ENCODE data around the gene SNX30. TPM values are rescaled to one million over a fixed set of nuclear protein-coding genes. Genes with fewer than 3 reads are reported as not detected.

Gene SNX30
- total and polyA plus RNA-seq, 4 donors = 18.1 to 31.8 (median 22.1) TPM

DNA sequence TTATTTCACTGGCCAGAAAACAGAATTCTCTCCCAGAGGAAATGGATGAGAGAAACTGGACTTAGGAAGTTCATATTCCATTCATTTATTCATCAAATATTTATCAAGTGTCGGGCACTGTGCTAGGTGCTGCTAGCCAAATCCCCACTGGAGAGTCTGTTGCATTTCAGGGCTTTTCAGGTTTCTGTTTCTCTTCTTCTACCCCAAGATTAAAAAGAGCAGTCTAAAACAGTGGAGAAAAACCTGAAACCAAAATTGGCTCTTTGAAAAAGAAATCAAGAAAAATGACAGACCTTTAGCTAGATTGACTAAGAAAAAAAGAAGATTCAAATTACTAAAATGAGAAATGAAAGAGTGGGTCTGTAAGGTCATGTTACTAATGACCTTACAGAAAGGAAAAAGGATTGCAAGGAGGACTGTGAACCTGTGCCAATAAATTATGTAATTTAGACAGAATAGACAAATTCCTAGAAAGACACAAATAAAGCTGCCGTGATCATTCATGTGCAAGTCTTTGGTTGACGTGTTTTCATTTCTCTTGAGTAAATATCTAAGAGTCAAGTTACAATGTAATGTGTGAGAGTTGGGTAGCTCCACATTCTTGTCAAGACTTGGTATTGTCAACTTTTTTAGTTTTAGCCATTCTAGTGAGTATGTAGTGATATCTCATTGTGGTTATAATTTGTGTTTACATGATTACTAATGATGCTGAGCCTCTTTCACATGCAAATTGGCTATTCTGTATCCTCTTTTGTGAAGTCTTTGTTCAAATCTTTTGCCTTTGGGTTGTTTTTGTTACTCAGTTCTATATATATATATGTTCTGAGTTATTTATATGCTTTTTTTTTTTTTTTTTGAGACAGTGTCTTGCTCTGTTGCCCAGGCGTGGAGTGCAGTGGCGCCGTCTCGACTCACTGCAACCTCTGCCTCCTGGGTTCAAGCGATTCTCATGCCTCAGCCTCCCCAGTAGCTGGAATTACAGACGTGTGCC is 23.7 kb downstream of the SNX30 start:
- H3K27me3 ChIP-seq (ENCODE audit: control insufficient read depth, insufficient read depth, low read length) = no peaks in the 10 kb centered on the region
- H3K9me3 ChIP-seq (ENCODE audit: control insufficient read depth, insufficient read depth, low read length) = no peaks in the 10 kb centered on the region
- WGBS (ENCODE audit: insufficient coverage) = 76% methylated on average over 3 of the region's 9 CpGs
- H3K27ac ChIP-seq (ENCODE audit: low read depth, low read length) = no peak overlapping the region
- no peak for DNase-seq (ENCODE audit: low read depth in 4 of 6, low spot score in 6 of 6)
- no peaks in the 10 kb centered on the region for H3K36me3 ChIP-seq (ENCODE audit: control insufficient read depth, insufficient read depth, low read length)
- H3K4me1 ChIP-seq (ENCODE audit: control insufficient read depth, insufficient read depth, low read length) = no peaks in the 10 kb centered on the region
- no peak overlapping the region for H3K4me3 ChIP-seq (ENCODE audit: low read depth, low read length)

DNA sequence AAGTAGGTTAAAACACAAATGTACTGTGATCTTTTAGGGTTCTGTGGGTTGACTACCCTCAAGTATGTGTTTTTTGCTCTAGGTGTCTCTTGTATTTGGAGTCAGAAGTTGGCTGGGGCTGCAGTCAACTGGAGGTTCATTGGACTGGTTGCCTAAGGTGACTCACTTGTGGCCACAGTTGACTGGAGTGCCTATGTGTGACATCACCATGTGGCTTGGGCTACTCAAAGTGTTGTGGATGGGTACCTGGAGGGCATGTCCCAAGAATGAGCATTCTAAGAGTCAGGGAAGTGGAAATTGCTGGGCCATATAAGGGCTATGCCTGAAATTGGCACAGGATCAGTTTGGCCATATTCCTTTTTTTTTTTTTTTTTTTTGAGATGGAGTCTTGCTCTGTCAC is 27.4 kb downstream of the SNX30 start:
- H3K4me3 ChIP-seq (ENCODE audit: low read depth, low read length) = no peak overlapping the region

DNA sequence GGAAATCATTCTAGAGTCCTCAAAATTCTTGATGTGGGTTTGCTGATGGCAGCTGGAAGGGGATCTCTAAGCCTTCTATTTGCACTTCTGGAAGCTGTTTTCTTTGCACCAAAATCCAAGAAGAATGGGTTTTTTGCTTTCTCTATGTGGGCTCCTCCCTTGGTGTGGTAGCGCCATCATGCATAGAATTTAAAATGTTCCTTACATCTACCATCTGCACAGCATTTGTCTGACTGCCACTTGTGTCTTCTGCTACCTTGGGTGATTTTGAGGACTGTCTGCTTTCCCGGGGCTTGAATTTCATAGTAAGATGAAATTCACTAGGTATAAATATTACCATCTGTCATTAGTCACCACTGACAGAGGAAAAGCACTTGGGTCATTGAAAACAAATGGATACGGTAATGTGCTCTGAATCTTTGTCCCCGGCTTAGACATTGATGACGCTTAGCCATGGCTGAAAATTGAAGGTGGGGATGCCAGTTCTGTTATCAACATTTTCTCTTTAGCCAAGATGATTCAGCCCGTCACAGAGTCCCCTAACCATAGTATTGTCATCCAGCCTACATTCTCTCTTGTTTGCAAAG is 30.0 kb downstream of the SNX30 start:
- Histone ChIP-seq H3K27ac (ENCODE audit: low read depth, low read length) (no peak overlapping the region), H3K9me3 (ENCODE audit: control insufficient read depth, insufficient read depth, low read length) (no peaks in the 10 kb centered on the region), H3K27me3 (ENCODE audit: control insufficient read depth, insufficient read depth, low read length) (no peaks in the 10 kb centered on the region), H3K36me3 (ENCODE audit: control insufficient read depth, insufficient read depth, low read length) (no peaks in the 10 kb centered on the region), H3K4me1 (ENCODE audit: control insufficient read depth, insufficient read depth, low read length) (peaks cover 4% of the 10 kb centered on the region), H3K4me3 (ENCODE audit: low read depth, low read length) (no peak overlapping the region)
- WGBS (ENCODE audit: insufficient coverage) = no CpG with 5 or more reads among the region's 6 CpGs
- DNase-seq (ENCODE audit: low read depth in 4 of 6, low spot score in 6 of 6) = peak in 1 of 6 donors; percentile 18

More for the DNA sequence above, 27.4 kb downstream of the SNX30 start:
- Histone ChIP-seq H3K9me3 (ENCODE audit: control insufficient read depth, insufficient read depth, low read length) (no peaks in the 10 kb centered on the region), H3K27ac (ENCODE audit: low read depth, low read length) (no peak overlapping the region), H3K4me1 (ENCODE audit: control insufficient read depth, insufficient read depth, low read length) (no peaks in the 10 kb centered on the region), H3K36me3 (ENCODE audit: control insufficient read depth, insufficient read depth, low read length) (no peaks in the 10 kb centered on the region), H3K27me3 (ENCODE audit: control insufficient read depth, insufficient read depth, low read length) (no peaks in the 10 kb centered on the region)
- no peak for DNase-seq (ENCODE audit: low read depth in 4 of 6, low spot score in 6 of 6)

DNA sequence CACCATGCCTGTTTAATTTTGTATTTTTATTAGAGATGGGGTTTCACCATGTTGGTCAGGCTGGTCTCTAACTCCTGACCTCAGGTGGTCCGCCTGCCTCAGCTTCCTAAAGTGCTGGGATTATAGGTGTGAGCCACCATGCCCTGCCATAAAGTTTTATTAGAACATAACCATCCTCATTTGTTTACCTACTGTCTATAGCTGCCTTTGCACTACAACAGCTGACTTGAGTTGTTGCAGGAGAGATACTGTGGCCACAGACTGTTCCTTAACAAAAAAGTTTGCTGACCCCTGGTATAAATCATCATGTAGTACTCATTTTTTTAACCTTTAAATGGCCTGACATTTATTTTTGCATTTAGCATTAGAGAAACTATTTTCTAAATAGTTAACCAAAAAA is 31.7 kb downstream of the SNX30 start:
- peaks cover 4% of the 10 kb centered on the region for H3K4me1 ChIP-seq (ENCODE audit: control insufficient read depth, insufficient read depth, low read length)
- WGBS (ENCODE audit: insufficient coverage) = no CpG with 5 or more reads among the region's 1 CpG
- no peaks in the 10 kb centered on the region for H3K36me3 ChIP-seq (ENCODE audit: control insufficient read depth, insufficient read depth, low read length)
- no peak for DNase-seq (ENCODE audit: low read depth in 4 of 6, low spot score in 6 of 6)
- H3K27me3 ChIP-seq (ENCODE audit: control insufficient read depth, insufficient read depth, low read length) = no peaks in the 10 kb centered on the region
- H3K4me3 ChIP-seq (ENCODE audit: low read depth, low read length) = no peak overlapping the region
- no peaks in the 10 kb centered on the region for H3K9me3 ChIP-seq (ENCODE audit: control insufficient read depth, insufficient read depth, low read length)
- no peak overlapping the region for H3K27ac ChIP-seq (ENCODE audit: low read depth, low read length)

DNA sequence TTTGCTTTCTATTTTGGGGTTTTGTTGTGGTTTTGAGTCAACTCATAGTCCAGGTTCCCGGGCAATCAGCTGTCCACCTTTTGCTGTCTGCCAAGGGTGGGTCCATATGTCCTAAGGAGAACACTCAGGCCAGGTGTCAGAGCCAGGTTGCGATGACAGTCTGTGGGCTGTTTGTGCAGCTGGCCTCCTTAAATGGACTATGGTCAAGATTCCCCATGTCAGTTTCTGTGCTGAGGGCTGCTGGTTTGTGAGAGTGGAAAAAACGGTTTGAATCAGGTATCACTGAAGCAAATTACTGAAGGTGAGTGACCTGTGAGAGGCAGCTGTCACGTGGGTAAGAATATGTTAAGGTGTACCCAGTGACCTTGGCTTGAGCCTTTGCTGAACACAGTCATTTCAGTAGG is 33.0 kb downstream of the SNX30 start:
- H3K4me1 ChIP-seq (ENCODE audit: control insufficient read depth, insufficient read depth, low read length) = peaks cover 4% of the 10 kb centered on the region

DNA sequence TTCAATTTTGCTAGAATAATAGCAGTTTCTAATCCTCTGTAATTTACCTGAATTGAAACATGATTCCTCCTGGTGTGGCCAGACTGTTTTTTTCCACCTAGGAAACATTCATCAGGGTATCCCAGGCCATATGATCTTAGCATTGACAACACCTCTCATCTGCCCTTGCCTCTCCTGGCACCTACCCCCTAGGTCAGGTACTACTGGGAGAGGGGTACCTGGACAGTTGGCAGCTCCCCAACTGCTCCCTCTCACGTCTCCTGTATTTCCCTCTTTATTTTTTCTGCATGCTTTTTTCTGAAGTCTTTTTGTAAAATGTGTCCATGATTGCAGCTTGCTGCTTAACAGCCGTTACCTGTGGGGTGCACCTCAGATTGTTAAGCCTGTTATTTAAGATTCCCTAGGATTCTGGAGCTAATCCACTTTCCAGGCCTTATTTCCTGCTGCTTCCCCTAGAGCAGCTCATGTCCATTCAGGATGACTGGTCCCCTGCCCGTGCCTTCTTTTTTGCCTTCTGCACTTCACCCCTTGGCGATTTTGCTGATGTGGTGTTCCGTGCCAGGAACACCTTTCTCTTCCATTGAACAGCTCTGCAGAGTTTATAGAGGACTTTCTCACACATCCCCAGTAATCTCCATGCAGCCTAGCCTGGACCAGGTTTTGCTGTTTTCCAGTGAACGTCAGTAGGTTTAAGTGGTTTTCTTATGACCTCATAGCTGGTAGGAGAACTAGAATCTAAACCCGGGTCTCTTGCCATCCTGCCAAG is 33.6 kb downstream of the SNX30 start:
- Histone ChIP-seq H3K27me3 (ENCODE audit: control insufficient read depth, insufficient read depth, low read length) (no peaks in the 10 kb centered on the region), H3K9me3 (ENCODE audit: control insufficient read depth, insufficient read depth, low read length) (no peaks in the 10 kb centered on the region), H3K36me3 (ENCODE audit: control insufficient read depth, insufficient read depth, low read length) (no peaks in the 10 kb centered on the region), H3K27ac (ENCODE audit: low read depth, low read length) (no peak overlapping the region), H3K4me3 (ENCODE audit: low read depth, low read length) (no peak overlapping the region), H3K4me1 (ENCODE audit: control insufficient read depth, insufficient read depth, low read length) (peaks cover 4% of the 10 kb centered on the region)
- DNase-seq (ENCODE audit: low read depth in 4 of 6, low spot score in 6 of 6) = peak in 3 of 6 donors; percentile 4 to 58 (median 24)
- WGBS (ENCODE audit: insufficient coverage) = 15% methylated on average over 4 of the region's 7 CpGs

More for the DNA sequence above, 33.0 kb downstream of the SNX30 start:
- 68% methylated on average over 4 of the region's 4 CpGs for WGBS (ENCODE audit: insufficient coverage)
- Histone ChIP-seq H3K36me3 (ENCODE audit: control insufficient read depth, insufficient read depth, low read length) (no peaks in the 10 kb centered on the region), H3K27ac (ENCODE audit: low read depth, low read length) (no peak overlapping the region), H3K27me3 (ENCODE audit: control insufficient read depth, insufficient read depth, low read length) (no peaks in the 10 kb centered on the region), H3K9me3 (ENCODE audit: control insufficient read depth, insufficient read depth, low read length) (no peaks in the 10 kb centered on the region), H3K4me3 (ENCODE audit: low read depth, low read length) (no peak overlapping the region)
- no peak for DNase-seq (ENCODE audit: low read depth in 4 of 6, low spot score in 6 of 6)

DNA sequence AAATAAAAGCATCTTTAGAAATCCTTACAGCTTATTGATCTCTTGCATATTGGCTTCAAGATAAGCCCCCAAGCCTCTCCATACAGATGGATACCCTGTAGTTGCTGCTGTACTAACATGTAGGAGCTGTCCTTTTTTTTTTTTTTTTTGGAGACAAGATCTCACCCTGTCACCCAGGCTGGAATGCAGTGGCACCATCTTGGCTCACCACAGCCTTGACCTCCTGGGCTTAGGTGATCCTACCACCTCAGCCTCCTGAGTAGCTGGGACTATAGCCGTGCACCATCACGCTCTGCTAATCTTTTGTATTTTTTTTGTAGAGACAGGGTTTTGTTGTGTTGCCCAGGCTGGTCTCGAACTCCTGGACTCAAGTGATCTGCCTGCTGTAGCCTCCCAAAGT is 35.4 kb downstream of the SNX30 start:
- no peak for DNase-seq (ENCODE audit: low read depth in 4 of 6, low spot score in 6 of 6)
- Histone ChIP-seq H3K4me1 (ENCODE audit: control insufficient read depth, insufficient read depth, low read length) (peaks cover 4% of the 10 kb centered on the region), H3K4me3 (ENCODE audit: low read depth, low read length) (no peak overlapping the region), H3K36me3 (ENCODE audit: control insufficient read depth, insufficient read depth, low read length) (no peaks in the 10 kb centered on the region), H3K9me3 (ENCODE audit: control insufficient read depth, insufficient read depth, low read length) (no peaks in the 10 kb centered on the region), H3K27me3 (ENCODE audit: control insufficient read depth, insufficient read depth, low read length) (no peaks in the 10 kb centered on the region), H3K27ac (ENCODE audit: low read depth, low read length) (no peak overlapping the region)
- WGBS (ENCODE audit: insufficient coverage) = no CpG with 5 or more reads among the region's 3 CpGs

DNA sequence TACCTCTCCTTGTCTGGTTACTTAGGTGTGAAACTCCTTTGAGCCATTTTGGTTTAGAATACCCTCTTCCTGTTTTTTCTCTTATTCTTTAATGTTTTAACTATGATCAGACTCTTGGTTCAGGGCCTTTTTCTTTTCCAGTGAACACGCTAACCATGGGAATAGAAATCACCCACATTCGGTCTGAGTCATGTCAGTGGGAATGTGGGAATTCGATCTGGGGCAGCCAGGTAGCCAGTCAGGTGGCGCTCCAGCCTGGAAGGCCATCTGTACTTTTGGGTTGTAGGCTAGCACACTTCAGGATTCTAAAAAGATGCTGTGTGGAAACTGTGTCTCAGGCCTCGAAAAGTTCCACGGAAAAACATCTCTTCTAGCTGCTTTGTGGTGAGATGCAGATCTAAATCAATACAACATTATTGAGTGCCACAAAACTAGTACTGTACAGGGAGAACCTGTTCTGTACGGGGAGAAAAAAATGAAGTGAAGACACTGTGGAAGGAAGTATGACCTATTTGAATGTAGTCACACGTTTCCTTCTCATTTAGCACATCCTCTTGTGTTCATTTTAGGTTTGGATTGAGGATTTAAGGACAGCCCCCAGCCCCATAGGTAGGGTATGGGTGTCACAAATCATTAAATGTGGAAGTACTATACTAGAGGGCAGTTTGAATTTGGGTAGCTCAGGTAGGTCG is 36.4 kb downstream of the SNX30 start:
- Histone ChIP-seq H3K27me3 (ENCODE audit: control insufficient read depth, insufficient read depth, low read length) (no peaks in the 10 kb centered on the region), H3K9me3 (ENCODE audit: control insufficient read depth, insufficient read depth, low read length) (no peaks in the 10 kb centered on the region), H3K4me1 (ENCODE audit: control insufficient read depth, insufficient read depth, low read length) (peaks cover 4% of the 10 kb centered on the region), H3K4me3 (ENCODE audit: low read depth, low read length) (no peak overlapping the region), H3K27ac (ENCODE audit: low read depth, low read length) (no peak overlapping the region), H3K36me3 (ENCODE audit: control insufficient read depth, insufficient read depth, low read length) (no peaks in the 10 kb centered on the region)
- DNase-seq (ENCODE audit: low read depth in 4 of 6, low spot score in 6 of 6) = no peak
- WGBS (ENCODE audit: insufficient coverage) = 98% methylated on average over 4 of the region's 9 CpGs

DNA sequence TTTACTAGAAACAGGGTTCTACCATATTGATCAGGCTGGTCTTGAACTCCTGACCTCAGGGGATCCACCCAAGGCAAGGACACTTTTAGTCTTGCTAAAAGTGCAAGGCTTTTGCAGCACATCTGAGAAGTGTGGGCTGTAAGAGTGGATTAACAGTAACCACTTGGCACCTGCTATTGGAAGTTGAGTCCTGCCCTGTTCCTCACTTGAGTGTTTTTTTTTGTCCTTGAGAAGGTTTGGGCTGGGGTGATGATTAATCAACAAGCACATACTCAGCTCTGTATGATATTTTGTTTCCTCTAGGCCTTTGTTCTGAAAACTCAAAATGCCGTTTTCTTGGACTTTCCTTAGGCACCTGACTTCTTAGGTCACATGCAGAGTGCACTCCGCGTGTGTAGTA is 37.4 kb downstream of the SNX30 start:
- Histone ChIP-seq H3K27me3 (ENCODE audit: control insufficient read depth, insufficient read depth, low read length) (no peaks in the 10 kb centered on the region), H3K27ac (ENCODE audit: low read depth, low read length) (no peak overlapping the region), H3K9me3 (ENCODE audit: control insufficient read depth, insufficient read depth, low read length) (no peaks in the 10 kb centered on the region), H3K4me1 (ENCODE audit: control insufficient read depth, insufficient read depth, low read length) (peaks cover 4% of the 10 kb centered on the region), H3K4me3 (ENCODE audit: low read depth, low read length) (no peak overlapping the region), H3K36me3 (ENCODE audit: control insufficient read depth, insufficient read depth, low read length) (no peaks in the 10 kb centered on the region)
- WGBS (ENCODE audit: insufficient coverage) = 100% methylated on average over 3 of the region's 3 CpGs
- DNase-seq (ENCODE audit: low read depth in 4 of 6, low spot score in 6 of 6) = no peak

Data from spinal cord (tissue), 10 donors.